SIG-M5 treated with dmso at 0.1 percent for 504 hours (cell line): ENCODE results near the gene TECRL.

Experiments
- DNase-seq: peaks from one replicate; lab custom pipeline; 2025; ENCODE audit not compliant: unreplicated experiment; lab: John Stamatoyannopoulos, UW

Gene TECRL

DNA sequence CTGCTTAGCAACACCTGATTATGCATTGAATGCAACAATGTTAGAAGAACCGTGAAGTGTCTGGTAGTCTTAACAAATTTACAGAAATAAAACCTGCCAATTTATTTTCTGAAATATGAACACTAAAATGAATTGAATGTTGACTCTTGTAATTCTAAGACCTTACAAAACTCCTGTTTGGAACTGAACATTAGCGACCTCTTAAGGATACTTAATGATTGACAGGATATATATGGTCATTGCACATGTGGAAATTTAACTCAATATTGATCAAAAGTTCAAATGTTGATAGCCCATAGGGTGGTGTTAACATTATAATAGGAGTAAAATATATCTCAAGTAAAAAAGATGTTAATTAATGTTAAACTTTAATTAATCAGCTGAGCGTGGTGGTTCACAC is 79.1 kb downstream of the TECRL start:
- DNase-seq, result no peak

DNA sequence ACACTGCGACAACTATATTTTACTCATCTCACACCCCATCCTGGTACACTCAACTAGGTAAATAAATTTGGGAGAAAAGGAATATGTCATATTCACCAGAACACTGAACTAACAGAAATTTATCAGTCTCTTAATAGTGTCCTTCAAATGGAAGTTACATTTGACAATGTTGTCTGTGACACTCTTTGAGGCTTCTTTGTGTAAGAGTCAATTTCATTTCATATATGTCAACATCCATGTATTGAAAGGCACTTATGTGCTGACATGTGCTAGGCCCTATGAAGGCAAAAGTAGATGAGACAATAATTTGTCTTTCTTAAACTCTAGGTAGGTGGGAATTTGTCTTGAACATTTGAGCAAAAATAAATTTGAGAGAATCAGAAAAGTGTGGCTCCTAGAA is 82.0 kb downstream of the TECRL start:
- DNase-seq, result no peak

DNA sequence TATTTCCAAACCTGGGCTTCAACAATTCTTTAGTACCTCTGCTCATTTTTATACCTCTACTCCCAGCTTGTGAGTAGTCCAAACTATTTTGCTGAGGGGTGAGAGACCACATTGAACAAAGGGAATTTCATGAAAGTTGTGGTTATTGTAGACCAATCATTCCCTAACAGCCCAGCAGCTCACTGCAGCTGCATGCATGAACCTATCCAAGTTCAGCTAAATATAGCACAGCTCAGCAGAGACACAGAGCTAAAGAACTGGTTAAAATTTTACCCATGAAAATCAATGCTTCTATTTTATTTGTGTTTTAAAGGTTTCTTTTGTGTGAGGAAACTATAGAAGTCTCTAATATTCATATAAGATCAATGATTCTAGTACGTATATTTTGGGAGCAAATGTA is 82.7 kb downstream of the TECRL start:
- no peak for DNase-seq

DNA sequence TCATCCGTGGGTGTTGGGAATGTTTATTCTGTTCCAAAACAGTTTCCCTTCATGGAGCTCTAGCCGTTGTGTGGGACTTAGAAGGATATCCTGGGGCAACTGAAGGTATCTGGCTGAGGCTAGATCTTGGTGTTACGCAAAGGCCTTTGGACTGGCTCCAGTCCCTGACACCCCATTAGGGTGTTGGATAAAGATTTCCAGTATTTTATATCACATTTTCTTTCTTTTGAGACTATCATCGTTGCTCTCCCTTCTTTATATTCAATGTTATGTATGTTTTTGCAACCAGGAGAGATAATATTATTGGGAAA is 103.0 kb downstream of the TECRL start:
- DNase-seq, result no peak

DNA sequence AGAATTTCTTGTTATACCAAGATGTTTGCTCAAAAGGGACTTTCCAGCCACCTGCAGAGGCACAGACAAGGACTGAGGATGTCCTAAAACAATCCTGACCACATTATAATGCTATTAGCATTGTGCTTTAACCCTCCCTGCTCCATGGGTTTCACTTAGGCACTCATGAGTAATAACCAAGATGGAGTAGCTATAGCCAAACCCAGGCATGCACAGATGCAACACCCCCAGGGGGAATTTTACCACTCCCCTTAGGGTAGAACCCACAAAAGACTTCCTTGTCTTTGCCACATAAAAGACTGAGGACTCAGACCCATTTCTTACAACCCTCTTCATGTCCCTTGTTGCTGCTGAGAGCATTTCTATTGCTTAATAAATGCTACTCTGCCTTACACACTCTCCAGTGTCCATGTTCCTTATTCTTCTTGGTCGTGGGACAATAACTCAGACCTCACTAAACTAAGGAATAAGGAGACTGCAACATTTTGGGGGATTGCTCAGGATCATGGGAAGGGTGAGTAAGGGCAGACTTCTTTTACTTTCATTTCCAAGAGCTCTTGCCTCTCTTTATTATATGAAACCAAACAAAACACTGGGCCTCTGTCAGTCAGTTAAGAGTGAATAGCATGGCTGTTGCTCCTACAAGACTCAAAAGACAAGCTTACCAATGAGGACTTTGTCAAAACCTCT is 103.5 kb downstream of the TECRL start:
- no peak for DNase-seq

DNA sequence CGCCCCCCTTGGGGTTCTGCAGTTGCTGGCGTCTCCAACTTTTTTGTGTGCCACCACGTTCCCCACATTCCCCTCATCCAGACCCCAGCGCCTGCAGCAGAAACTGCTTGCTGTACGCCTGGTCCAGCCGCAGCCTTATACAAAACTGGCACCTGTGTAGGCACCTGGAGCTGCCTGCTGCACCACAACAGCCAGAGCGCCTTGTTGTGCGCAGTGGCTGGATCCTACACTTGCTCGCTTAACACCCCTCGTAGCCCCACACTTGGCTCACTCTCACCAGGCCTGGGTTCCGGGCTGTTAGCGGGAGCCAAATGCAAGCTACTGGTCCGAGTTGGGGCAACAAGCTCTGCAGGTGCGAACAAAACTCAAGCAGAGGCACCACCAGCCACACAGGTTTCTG is 136.8 kb downstream of the TECRL start:
- DNase-seq, result no peak

DNA sequence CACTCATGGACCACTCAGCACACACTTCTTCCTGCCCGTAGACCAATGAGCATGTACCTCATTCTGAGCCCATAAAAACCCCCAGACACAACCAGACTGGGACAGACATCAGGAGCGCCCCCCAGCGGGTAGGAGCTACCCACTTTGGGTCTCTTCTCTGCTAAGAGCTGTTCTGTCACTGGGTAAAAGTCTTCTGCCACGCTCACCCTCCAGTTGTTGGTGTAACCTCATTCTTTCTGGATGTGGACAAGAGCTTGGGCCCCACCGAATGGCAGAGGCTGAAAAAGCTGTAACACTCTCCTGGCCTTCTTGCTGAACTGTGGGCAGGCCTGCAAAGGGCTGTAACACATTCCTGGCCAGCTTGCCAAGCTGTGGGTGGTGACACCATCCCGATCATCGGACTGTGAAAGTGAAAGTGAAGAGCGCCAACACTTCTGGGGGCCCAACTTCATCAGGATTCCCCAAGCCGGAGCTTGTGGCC is 137.6 kb downstream of the TECRL start:
- no peak for DNase-seq

DNA sequence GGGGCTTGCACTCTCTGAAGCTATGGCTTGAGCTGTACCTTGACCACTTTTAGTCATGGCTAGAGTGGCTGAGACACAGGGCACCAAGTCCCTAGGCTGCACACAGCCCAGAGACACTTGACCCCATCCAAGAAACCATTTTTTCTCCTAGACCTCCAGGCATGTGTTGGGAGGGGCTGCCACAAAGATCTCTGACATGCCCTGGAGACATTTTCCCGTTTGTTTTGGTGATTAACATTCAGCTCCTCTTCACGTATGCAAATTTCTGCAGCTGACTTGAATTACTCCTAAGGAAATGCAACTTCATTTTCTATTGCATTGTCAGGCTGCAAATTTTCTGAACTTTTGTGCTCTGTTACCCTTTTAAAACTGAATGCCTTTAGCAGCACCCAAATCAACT is 142.6 kb downstream of the TECRL start:
- no peak for DNase-seq

DNA sequence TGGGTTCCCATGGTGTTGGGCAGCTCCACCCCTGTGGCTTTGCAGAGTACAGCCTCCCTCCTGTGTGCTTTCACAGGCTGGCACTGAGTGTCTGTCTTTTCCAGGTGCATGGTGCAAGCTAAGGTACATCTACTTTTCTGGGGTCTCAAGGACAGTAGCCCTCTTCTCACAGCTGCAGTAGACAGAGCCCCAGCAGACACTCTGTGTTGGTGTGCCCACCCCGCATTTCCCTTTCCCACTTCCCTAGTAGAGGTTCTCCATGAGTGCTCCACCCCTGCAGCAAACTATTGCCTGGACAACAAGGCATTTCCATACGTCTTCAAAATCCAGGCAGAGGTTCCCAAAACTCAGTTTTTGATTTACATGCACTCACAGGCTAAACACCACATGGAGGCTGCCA is 143.0 kb downstream of the TECRL start:
- no peak for DNase-seq

DNA sequence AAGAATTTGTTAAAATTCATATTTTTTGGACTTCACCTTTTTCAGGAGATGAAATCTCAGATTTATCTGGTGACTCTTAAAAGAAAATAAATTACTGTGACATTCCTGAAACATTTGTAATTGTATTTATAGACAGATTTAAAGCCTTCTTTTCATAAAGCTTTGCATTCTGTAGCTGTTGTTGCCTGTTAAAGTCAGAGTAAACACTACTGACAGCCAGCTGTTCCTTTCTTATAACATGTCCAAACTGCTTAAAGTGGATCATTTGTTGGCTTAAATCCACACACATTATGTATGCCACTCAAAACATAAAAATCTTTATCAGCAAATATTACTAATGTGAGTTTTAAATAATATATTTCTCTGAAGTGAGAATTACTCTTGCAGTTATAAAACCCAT is 157.5 kb downstream of the TECRL start:
- no peak for DNase-seq

DNA sequence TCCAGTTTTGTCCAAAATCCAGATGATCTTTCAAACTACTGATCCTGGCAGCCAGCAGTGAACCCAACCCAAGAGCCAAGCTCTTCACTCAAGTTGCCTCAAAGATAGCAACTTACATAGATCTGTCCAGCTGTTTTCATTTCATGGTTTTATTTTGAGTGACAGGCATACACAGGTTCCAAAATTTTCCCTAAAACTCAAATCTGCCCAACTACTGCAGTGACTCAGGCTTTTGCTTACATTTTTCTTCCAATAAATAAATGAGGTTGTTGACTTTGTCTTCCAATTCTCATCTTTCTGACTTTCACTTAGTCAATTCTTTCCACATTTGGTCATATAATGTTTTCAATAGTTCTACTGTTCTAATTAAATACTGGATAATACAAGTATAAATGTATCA is 158.8 kb downstream of the TECRL start:
- no peak for DNase-seq

DNA sequence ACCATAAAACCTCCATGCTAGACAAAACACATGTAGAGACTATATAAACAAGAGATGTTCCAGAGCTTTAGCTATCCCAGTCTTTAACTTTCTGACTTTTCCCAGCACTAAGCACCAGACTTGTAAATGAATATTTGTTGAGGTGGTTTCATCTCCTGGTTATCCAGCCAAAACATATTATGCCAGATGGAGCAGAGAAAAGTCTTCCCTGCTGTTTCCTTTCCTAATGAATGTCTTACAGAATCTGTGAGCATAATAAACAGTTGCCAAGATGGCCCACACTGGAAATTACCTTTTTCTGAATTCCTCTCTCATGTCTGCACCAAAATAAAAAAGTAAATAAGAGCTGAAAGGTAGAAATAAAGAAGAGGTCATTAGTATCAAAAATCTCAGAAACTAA is 159.2 kb downstream of the TECRL start:
- DNase-seq, result no peak

DNA sequence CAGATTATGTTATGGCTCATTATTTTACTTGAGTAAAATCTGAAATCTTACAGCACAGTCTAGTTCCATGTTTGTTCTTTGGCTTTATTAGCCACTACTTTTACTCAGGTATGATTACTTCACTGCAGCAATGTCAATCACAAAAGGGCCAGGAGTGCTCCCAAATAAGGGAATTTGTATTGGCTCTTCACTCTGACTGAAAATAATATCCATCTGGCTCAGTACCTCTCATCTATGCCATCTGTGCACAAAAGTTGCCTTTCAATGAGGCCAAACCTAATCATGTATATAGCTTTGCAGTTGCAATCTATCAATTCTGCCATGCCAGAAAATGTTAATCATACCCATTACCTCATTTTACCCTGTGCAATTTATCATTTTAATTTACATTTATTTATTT is 161.1 kb downstream of the TECRL start:
- no peak for DNase-seq

DNA sequence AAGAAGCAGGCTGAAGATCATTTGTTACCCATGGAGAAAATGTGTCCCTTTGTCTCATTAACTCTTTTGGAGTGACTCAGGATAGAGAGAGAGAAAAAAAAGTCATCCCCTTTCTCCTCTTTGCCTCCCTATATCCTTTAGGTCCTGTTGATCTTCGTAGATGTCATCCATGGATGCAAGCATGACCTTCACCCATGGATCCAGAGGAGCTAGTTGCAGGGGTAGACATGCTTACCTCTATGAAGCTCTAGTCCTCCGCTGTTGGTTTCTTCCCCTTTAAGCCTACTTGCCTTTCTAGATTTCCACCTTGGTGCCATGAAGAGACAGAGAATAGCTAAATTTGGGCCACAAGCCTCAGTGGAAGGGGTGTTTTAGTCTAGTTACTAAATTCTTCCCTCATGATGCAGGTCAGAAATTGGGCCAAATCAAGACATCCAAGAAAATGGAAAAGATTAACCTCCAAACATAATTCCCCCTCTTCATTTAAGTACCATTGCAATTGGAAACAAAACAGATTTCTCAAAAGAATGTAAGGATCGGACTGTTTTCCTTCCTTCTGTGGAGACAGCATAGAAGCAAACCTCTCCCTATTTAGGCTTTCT is 178.4 kb downstream of the TECRL start:
- DNase-seq, result no peak
